GM19324 (cell line): ENCODE data around the gene CERK.
"Not testable (repeated sequence)": the region's sequence is repeated elsewhere in the genome, so short reads cannot be mapped to it uniquely, and the experiment has no call there.

ENCODE experiments used
- ATAC-seq: cut with Tn5 transposase; IDR thresholded peaks from one replicate; pipeline ENCODE4 v1.9.1; 2021; ENCODE audit warnings: mild to moderate bottlenecking, moderate library complexity; ENCODE audit not compliant: unreplicated experiment, low FRiP score

The CERK gene

DNA sequence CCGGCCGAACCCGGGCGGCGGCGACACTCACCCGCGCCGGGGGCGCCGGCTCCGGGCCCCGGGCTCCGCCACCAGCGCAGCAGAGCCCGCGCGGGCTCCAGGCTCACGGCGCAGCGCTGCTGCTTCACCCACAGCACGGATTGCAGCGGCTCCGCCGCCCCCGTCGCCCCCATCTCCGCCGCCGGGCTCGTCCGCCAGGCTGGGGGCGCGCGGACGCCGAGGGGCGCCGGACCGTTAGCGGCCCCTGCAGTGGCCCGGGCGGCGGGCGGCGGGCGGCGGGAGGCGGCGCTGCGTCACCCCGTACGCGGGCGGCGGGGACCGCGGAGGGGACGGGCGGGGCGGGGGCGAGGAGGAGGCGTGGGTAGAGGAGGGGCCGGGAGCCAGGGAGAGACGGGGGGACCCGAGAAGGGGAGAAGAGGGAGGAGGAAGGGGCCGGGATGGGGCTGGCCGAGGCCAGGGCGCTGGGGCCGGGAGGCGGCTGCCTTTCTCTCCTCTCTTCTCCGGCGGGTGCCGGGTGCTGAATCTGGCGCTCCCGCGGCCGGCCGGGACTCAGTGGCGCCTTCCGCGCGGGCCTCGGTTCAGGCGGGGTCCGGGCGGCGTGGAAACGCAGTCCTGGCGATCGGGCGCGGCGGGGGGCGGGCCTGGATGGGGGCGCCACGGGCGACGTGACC lies at the start of gene CERK:
TSS of gene CERK (minus strand) at position 277 of the 671 bp plus-strand sequence. CDS start at position 173, 104 bp downstream.
- ATAC-seq: peak; percentile 51

DNA sequence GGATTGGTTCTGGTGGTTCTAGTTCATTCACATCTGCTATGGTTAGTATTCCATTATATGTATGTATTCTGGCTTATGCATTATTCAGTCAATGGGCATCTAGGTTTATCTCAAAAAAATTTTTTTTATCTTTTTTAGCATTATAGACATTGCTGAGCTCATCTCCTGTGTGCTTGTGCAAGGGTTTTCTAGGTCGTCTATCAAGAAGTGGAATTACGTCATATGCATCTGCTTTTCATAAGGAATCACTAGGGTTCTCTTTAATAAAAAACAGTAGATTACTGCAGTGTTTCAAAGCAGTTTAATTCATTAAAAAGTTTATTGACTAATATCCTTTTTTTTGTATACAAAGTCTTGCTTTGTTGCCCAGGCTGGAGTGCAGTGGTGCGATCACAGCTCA lies 45.7 kb upstream of the CERK start:
- ATAC-seq: no peak

- not testable (repeated sequence) for ATAC-seq
These were observed 44.1 kb upstream of the CERK start for GRCh38 chr22:46782200-46782599.

GRCh38 chr22:46781291-46781690 lies 43.2 kb upstream of the CERK start:
- ATAC-seq: no peak

GRCh38 chr22:46780453-46780852 lies 42.4 kb upstream of the CERK start:
- no peak for ATAC-seq

- ATAC-seq: no peak
These were observed 41.6 kb upstream of the CERK start for GRCh38 chr22:46779651-46780050.

DNA sequence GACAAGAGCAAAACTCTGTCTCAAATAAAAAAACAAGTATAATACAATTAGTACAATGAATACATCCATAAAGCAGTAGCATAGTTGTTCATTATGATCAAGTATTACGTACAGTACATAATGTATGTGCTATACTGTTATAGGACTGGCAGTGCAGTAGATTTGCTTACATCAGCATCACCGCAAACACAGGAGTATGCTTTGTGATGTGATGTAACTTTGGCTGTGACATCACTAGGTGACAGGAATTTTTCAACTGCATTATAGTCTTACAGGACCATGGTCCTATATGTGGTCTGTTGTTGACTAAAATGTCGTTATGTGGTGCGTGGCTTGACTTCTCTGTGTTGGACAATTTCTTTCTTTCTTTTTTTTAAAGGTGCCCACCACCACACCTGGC lies 41.0 kb upstream of the CERK start:
- no peak for ATAC-seq

DNA sequence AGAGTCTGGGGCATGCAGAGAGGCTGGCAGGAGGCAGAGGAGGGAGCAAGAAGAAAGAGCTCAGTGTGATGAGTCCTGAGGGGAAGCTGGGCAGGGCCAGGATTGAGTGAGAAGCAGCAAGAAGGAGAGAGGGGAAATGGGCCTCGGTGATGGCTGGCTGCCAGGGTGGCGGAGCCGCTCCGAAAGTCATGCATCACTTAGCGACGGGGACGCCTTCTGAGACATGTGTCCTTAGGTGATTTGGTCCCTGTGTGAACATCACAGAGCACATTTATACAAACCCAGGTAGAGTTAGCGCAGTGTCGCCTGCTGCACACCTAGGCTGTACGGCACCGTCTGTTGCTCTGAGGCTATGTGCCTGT lies 39.5 kb upstream of the CERK start:
- ATAC-seq: no peak

DNA sequence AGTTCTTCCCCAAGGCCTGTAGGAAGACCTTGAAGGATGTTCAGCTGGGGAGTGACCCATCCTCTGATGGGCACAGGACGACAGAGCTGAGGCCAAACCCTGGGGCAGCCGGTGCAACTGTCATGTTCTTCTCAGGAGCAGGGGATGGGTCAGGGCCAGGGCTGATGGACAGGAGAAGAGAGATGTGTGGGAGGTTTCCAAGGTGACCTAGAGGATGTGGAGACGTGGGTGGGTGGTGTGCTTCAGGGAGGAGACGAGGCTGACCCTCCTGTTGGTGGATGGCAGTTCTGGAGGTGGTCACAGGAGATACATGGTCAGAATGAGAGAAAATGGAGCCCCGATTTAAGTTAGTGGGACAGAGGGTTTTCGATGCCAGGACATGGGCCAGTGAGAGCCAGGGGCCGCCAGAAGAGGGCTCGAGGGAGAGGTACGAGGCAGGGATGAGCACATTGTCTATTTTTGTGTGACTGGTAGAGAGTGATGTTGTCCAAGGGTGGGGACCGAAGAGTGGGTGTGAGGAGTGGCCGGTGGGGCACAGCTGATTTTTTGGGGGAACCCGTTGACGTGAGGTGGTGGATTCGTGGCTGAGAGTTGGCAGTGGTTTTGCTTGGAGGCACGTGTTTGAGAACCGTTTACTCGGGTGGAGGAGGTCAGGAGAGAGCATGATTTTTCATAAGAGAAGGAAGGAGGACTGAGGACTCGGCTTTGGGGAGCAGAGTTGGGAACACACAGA lies 39.0 kb upstream of the CERK start:
- ATAC-seq: no peak

GRCh38 chr22:46775850-46776826 lies 38.1 kb upstream of the CERK start:
- no peak for ATAC-seq

DNA sequence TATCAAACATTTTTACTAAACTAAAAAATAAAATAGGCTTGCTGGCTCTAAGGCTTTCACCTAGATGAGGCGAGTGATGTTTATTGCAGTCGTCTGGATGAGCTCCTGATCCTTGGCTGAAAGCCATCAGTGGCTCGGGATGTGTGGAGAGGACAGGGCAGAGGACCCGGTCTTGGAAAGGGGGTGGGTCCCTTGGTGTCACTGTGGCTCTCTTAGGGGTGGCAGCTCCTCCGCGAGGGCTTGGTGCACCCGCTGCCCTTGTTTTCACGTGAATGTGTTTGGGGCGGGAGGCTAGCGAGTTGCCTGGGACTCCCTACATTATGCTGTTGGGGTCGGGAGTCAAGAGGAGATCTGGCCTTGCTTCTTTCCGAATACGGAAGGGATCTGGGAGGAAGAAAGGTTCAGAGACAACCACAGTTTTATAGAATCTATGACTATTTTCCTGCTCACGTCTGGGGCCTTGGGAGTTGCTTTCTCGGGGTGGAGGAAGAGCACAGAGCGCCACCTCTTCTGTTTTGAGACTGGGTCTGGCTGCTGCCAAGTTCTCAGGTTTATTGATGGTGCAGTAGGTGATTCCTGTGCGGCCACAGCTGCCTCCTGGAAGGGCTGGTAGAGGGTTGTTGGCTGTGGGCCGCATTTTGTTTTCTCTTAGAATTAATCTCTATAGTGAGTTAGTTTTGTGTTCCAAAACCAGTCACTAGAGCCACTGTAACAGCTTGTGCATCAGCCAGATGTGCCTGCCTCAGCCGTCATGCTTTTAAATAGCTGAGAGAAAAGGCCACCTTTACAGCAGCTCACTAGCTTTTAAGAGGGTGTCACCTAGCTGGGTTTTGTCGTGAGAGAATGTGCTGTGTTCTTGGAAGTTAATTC lies 37.2 kb upstream of the CERK start:
- no peak for ATAC-seq

DNA sequence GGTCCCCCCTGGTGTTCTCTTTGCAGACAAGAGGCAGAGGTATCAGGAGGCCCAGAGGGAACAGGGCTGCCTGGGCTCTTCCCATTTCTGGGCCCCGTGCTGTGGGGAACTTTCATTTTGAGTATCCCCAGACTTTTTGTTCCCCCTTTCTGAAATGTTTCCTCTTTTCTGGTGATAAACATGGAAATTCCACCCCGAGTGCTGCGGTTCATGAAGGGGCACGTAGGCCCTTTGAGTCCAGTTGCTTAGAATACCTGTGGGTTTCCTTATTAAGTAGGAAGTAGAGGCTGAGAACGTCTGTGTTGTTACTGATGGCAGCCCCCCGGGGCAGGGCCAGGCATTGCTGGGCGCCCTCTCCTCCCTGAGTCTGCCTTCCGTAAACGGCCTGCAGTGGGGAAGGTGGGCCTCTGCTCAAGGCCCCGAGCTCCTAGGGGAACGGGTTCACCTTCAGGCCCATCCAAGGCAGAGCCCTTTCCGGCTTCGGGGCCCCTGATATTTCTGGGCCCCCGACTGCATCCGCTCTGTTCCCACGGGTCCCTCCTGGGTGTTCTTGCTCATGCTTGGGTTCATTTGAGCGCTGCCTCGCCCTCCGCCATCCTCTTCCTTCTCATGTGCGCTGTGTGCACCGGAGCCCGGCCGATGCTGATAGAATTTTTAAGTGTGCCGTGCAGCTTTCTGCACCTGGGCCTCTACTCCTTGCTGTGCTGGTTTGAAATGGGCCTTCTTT lies 36.4 kb upstream of the CERK start:
- no peak for ATAC-seq

- no peak for ATAC-seq
These were observed 35.0 kb upstream of the CERK start for GRCh38 chr22:46773076-46773475.

DNA sequence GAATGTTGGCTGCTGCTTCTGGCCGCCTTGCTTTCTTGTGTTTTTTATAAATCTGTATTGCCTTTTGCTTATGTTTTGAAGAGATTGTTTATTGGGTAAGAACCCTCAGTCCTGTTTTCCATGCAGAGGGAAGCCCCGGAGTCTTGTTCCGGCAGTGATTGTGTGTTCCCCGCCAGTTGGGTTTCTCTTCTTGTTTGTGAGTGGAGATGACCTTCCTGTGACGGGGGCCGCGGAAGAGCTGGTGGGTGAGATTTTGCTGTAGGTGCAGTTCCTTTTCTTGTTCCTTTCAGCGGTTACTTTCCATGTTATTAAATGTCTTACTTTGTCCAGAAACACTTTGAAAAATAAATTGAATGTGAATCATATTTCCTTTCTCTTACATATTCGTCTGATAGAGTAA lies 32.7 kb upstream of the CERK start:
- ATAC-seq: no peak

GRCh38 chr22:46770151-46770641 lies 32.1 kb upstream of the CERK start:
- no peak for ATAC-seq

DNA sequence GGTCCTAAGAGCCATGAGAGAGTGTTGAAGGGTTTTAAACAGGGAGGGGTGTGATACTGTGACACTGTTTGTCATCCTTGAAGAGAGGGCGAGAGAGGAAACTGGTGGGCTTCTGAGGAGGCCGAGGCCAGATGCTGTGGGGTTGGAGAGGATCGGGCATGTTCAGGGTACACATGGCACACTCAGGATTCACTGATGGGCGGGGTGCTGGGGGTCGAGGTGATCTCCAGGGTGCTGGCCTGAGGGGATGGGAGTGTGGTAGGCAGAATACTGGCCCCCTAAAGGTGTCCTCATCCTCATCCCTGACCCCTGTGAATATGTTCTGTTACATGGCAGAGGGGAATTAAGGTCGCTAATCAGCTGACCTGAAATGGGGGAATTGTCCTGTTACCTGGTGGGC lies 31.7 kb upstream of the CERK start:
- ATAC-seq: no peak

- no peak for ATAC-seq
These were observed 31.2 kb upstream of the CERK start for GRCh38 chr22:46769191-46769675.

DNA sequence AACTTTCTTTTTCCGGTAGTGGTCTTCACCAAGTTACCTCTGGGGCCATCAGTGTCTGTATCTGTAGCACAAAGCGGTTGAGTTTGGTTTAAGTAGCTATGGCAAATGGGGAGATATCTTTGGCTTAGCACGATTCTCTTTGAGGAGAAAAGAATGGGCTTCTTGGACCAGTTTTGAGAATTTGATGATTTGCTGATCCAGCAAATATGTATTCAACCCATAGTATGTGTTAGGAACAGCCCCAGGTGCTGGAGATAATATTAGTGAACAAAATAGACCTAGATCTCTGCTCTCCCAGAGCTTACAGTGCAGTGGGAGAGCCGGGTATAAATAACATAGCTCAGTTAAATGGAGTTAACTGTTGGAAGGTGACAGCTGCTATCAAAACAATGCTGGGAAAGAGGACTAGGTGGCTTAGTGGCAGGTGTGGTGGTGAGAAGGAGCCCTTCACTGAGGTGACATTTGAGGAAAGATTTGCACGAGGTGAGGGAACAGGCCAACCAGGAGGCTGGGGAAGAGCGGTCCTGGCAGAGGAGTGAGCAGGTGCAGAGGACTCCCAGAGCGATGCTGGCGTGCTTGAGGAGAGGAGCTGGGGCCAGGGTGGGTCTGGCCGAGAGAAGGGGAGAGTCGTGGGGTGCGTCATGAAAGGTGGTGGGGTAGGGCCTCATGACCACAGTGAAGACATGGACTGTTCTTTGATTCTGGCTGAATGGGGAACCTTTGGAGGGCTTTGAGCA lies 29.4 kb upstream of the CERK start:
- ATAC-seq: no peak

DNA sequence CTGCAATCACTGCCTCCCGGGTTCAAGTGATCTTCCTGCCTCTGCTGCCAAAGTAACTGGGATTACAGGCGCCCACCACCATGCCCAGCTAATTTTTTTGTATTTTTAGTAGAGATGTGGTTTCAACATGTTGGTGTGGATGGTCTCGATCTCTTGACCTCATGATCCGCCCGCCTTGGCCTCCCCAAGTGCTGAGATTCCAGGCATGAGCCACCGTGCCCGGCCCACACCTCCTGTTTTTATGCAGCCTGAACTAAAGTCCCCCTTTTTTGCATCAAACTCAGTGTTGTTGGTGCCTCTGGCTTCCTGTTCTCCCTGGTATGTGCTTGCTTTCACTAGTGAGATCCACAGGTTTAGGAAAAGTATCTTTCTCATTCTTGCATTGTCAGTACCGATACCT lies 28.6 kb upstream of the CERK start:
- no peak for ATAC-seq
